Right atrium auricular region (tissue), 2 donors: ENCODE measurements around the gene KIF25. TPM values are rescaled to one million over a fixed set of nuclear protein-coding genes. Genes with fewer than 3 reads are reported as not detected.

Source experiments
- DNase-seq: peaks from one replicate; pipeline ENCODE4 v3.0.0-alpha.2; 2019; ENCODE audit warnings: low spot score
- H3K27ac ChIP-seq, 2 donors: fragments of 200-600 bp; sonication (generic); 1 replicate in 1 of 2; 2 replicates in 1 of 2; pipeline ENCODE4 v1.5.1; 2016 to 2019
- H3K27me3 ChIP-seq, 2 donors: fragments of 200-600 bp; sonication (generic); one replicate each; pipeline versions ENCODE4 v1.5.1 to v1.6.0; 2017 to 2019
- H3K36me3 ChIP-seq: fragments of 200-600 bp; sonication (generic); one replicate; pipeline ENCODE4 v1.5.1; 2016
- H3K4me1 ChIP-seq, 2 donors: fragments of 200-600 bp; sonication (generic); one replicate each; pipeline versions ENCODE4 v1.5.1 to v1.6.0; 2017 to 2019
- H3K4me3 ChIP-seq, 2 donors: fragments of 200-600 bp; sonication (generic); 1 replicate in 1 of 2; 2 replicates in 1 of 2; pipeline ENCODE4 v1.5.1; 2017 to 2019; ENCODE audit warnings: mild to moderate bottlenecking in 1 of 2, moderate library complexity in 1 of 2
- H3K9me3 ChIP-seq, 2 donors: fragments of 200-600 bp; sonication (generic); one replicate each; pipeline ENCODE4 v1.5.1; 2019
- CTCF ChIP-seq, 2 donors: fragments of 200-600 bp; sonication (generic); IDR thresholded peaks; one replicate each; pipeline ENCODE4 v1.5.1; 2019; ENCODE audit warnings: antibody characterized with exemption in 2 of 2
- total RNA-seq, 2 donors: library from RNA; depleted of rRNA; stranded (reverse); fragments of >200 nt; gene quantifications; one replicate each; pipeline ENCODE4 v1.1.0, GENCODE V29; 2016

The KIF25 gene
- total RNA-seq, 2 donors from 2014 or later: not detected

- peaks cover 0 to 16% of the 10 kb centered on the region in 2 donors for H3K9me3 ChIP-seq
- DNase-seq: no peak
- no peaks in the 10 kb centered on the region for H3K4me1 ChIP-seq
- no peak for TF ChIP-seq CTCF (IDR thresholded peaks at IDR 0.05)
- H3K4me3 ChIP-seq: no peak overlapping the region
- H3K27ac ChIP-seq: no peak overlapping the region
- no peaks in the 10 kb centered on the region for H3K27me3 ChIP-seq
- H3K36me3 ChIP-seq: no peaks in the 10 kb centered on the region
Measured at GRCh38 chr6:168005796-168006195, 8.3 kb downstream of the KIF25 start.

GRCh38 chr6:168007592-168008338 lies 10.3 kb downstream of the KIF25 start:
- H3K36me3 ChIP-seq: no peaks in the 10 kb centered on the region
- no peak overlapping the region for H3K27ac ChIP-seq
- peaks cover 0 to 34% of the 10 kb centered on the region in 2 donors for H3K9me3 ChIP-seq
- no peaks in the 10 kb centered on the region for H3K4me1 ChIP-seq
- DNase-seq: no peak
- no peak overlapping the region for H3K4me3 ChIP-seq
- no peak for TF ChIP-seq CTCF (IDR thresholded peaks at IDR 0.05)
- H3K27me3 ChIP-seq: no peaks in the 10 kb centered on the region

- H3K4me1 ChIP-seq: no peaks in the 10 kb centered on the region
- H3K27me3 ChIP-seq: no peaks in the 10 kb centered on the region
- no peak for TF ChIP-seq CTCF (IDR thresholded peaks at IDR 0.05)
- H3K9me3 ChIP-seq: peaks cover 0 to 34% of the 10 kb centered on the region in 2 donors
- H3K27ac ChIP-seq: no peak overlapping the region
- no peaks in the 10 kb centered on the region for H3K36me3 ChIP-seq
- H3K4me3 ChIP-seq: no peak overlapping the region
- no peak for DNase-seq
Measured at GRCh38 chr6:168009331-168009730, 11.9 kb downstream of the KIF25 start.

- Histone ChIP-seq H3K27ac (no peak overlapping the region), H3K4me1 (no peaks in the 10 kb centered on the region), H3K4me3 (no peak overlapping the region), H3K9me3 (peaks cover 0 to 34% of the 10 kb centered on the region in 2 donors), H3K36me3 (no peaks in the 10 kb centered on the region), H3K27me3 (no peaks in the 10 kb centered on the region)
- TF ChIP-seq CTCF (IDR thresholded peaks at IDR 0.05): no peak
- no peak for DNase-seq
Measured at GRCh38 chr6:168011291-168011690, 13.8 kb downstream of the KIF25 start.

DNA sequence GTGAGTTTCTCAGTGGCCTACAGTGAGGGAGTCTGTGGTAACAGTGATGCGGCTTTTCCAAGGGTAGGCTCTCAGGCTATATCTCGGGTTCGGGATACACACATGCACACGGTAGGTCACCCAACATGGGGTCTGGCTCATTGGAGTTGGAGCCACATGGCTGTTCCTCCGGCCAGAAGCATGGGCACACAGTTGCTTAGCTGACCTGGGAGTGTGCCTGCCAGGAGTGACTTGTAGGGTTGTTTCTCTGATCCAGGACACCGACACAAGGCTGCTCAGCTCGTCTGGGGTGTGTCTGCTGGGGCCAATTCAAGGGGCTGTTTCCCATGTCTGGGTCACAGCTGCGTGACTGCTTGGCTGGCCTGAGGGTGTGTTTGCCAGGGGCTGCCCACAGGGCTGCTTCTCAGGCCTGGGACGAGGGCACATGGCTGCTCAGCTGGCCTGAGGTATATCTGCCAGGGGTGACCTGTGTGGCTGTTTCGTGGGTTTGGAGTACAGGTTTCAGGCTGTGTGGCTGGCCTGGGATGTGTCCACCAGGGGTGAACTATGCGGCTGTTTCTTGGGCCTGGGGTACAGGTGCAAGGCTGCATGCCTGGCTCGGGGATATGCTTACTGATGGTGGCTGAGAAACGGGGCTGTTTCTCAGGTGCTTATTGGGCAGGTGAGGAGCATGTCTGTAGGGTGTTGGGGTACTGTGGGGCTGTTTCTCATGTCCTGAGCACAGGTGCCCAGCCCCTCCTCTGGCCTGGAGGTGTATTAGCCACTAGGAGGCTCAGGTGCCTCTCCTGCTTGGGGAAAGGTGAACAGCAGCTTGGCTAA lies 15.2 kb downstream of the KIF25 start:
- no peak overlapping the region for H3K4me3 ChIP-seq
- no peak for TF ChIP-seq CTCF (IDR thresholded peaks at IDR 0.05)
- no peaks in the 10 kb centered on the region for H3K4me1 ChIP-seq
- H3K27me3 ChIP-seq: no peaks in the 10 kb centered on the region
- H3K9me3 ChIP-seq: peaks cover 0 to 34% of the 10 kb centered on the region in 2 donors
- no peak overlapping the region for H3K27ac ChIP-seq
- DNase-seq: peak; percentile 44
- H3K36me3 ChIP-seq: no peaks in the 10 kb centered on the region
